HepG2 (cell line): ENCODE data around the gene SPOP. TPM values are rescaled to one million over a fixed set of nuclear protein-coding genes. Genes with fewer than 3 reads are reported as not detected.

Source experiments
- ARID5B ChIP-seq: IDR thresholded peaks from 2 replicates; pipeline ENCODE4 v1.4.0; 2020; ENCODE audit warnings: mild to moderate bottlenecking, missing genetic modification reagents
- ATF1 ChIP-seq: IDR thresholded peaks from 2 replicates; pipeline ENCODE4 v1.6.1; 2016; ENCODE audit warnings: mild to moderate bottlenecking, control low read depth
- ATM ChIP-seq: fragments of 450-650 bp; IDR thresholded peaks from 2 replicates; pipeline ENCODE4 v1.7.1; 2017; ENCODE audit warnings: mild to moderate bottlenecking, borderline replicate concordance
- BCL6 ChIP-seq: IDR thresholded peaks from 2 replicates; pipeline ENCODE4 v1.6.1; 2016; ENCODE audit warnings: missing genetic modification reagents, missing compliant biosample characterization
- CEBPG ChIP-seq: IDR thresholded peaks from 2 replicates; pipeline ENCODE4 v1.6.1; 2016
- HMG20A ChIP-seq: IDR thresholded peaks from 2 replicates; pipeline ENCODE4 v1.6.1; 2016; ENCODE audit warnings: borderline replicate concordance
- NFE2L1 ChIP-seq: sonication (generic); formaldehyde crosslinking; IDR thresholded peaks from 2 replicates; pipeline ENCODE4 v1.4.0; 2020; ENCODE audit warnings: missing genetic modification reagents, mild to moderate bottlenecking, borderline replicate concordance
- NKX3-1 ChIP-seq: sonication (generic); formaldehyde crosslinking; IDR thresholded peaks from 2 replicates; pipeline ENCODE4 v1.5.0; 2020; ENCODE audit warnings: missing genetic modification reagents
- NR2C2 ChIP-seq: sonication (generic); formaldehyde crosslinking; IDR thresholded peaks from 2 replicates; pipeline ENCODE4 v1.4.0; 2020; ENCODE audit warnings: missing genetic modification reagents, mild to moderate bottlenecking, moderate library complexity, borderline replicate concordance
- SOX13 ChIP-seq, 3 experiments: fragments of 450-650 bp in 1 of 3; sonication (generic) in 1 of 3; formaldehyde crosslinking in 1 of 3; IDR thresholded peaks in 2 of 3; conservative IDR thresholded peaks in 1 of 3; 2 replicates each; pipeline versions ENCODE4 v1.5.0 to v1.6.1; 2016 to 2020; ENCODE audit warnings: antibody characterized with exemption in 1 of 3, mild to moderate bottlenecking in 1 of 3, missing compliant biosample characterization in 1 of 3, missing genetic modification reagents in 1 of 3, moderate library complexity in 1 of 3
- SOX6 ChIP-seq, 2 experiments: fragments of 450-650 bp in 1 of 2; sonication (generic) in 1 of 2; formaldehyde crosslinking in 1 of 2; IDR thresholded peaks; 2 replicates each; pipeline versions ENCODE4 v1.4.0 to v1.6.1; 2017 to 2020; ENCODE audit warnings: antibody characterized with exemption in 1 of 2, mild to moderate bottlenecking in 1 of 2, missing genetic modification reagents in 1 of 2
- TEAD3 ChIP-seq: optimal IDR thresholded peaks from 2 replicates; pipeline ENCODE3; 2016; ENCODE audit warnings: borderline replicate concordance
- ZBTB34 ChIP-seq: sonication (generic); formaldehyde crosslinking; IDR thresholded peaks from 2 replicates; pipeline ENCODE4 v1.8.0; 2022; ENCODE audit warnings: mild to moderate bottlenecking, missing genetic modification reagents
- ZBTB7B ChIP-seq: sonication (generic); formaldehyde crosslinking; IDR thresholded peaks from 2 replicates; pipeline ENCODE4 v1.4.0; 2020; ENCODE audit warnings: missing genetic modification reagents
- ZNF282 ChIP-seq: fragments of 450-650 bp; IDR thresholded peaks from 2 replicates; pipeline ENCODE4 v1.6.1; 2018; ENCODE audit not compliant: partially characterized antibody
- ZNF331 ChIP-seq: sonication (generic); formaldehyde crosslinking; IDR thresholded peaks from 2 replicates; pipeline ENCODE4 v1.4.0; 2020; ENCODE audit warnings: missing genetic modification reagents
- ZNF644 ChIP-seq: IDR thresholded peaks from 2 replicates; pipeline ENCODE4 v1.6.1; 2016; ENCODE audit warnings: low read depth
- ZSCAN20 ChIP-seq: sonication (generic); formaldehyde crosslinking; IDR thresholded peaks from 2 replicates; pipeline ENCODE4 v1.4.0; 2020; ENCODE audit warnings: missing genetic modification reagents, mild to moderate bottlenecking, borderline replicate concordance
- polyA plus RNA-seq, 8 experiments: library from polyadenylated mRNA; depleted of rRNA in 3 of 8; stranded (reverse) in 7 of 8; unstranded in 1 of 8; fragments of >200 nt; fragmentation: Illumina TruSeq in 4 of 8; extraction: Trizol in 4 of 8; gene quantifications; 2 replicates each; pipeline versions ENCODE4 v1.2.1 to v1.2.3, GENCODE V29; 2011 to 2016; ENCODE audit warnings: low read depth in 4 of 8, missing spikeins in 1 of 8, mixed read lengths in 1 of 8; ENCODE audit not compliant: insufficient read depth in 1 of 8
- total RNA-seq, 5 experiments: library from RNA; depleted of rRNA; stranded (reverse); fragments of >200 nt; fragmentation: Illumina TruSeq; extraction: Trizol; gene quantifications; 2 replicates each; pipeline ENCODE4 v1.2.3, GENCODE V29; 2016; ENCODE audit warnings: low read depth in 1 of 5
- TF ChIP-seq, protein P1 (sequence below): sonication (generic); formaldehyde crosslinking; IDR thresholded peaks from 2 replicates; pipeline ENCODE4 v1.5.0; 2020; ENCODE audit warnings: missing genetic modification reagents, mild to moderate bottlenecking, borderline replicate concordance
- TF ChIP-seq, protein P2 (sequence below): sonication (generic); formaldehyde crosslinking; IDR thresholded peaks from 2 replicates; pipeline ENCODE4 v1.4.0; 2020; ENCODE audit warnings: mild to moderate bottlenecking, low read depth, missing genetic modification reagents
- TF ChIP-seq, protein P3 (sequence below): sonication (generic); formaldehyde crosslinking; IDR thresholded peaks from 2 replicates; pipeline ENCODE4 v1.4.0; 2020; ENCODE audit warnings: mild to moderate bottlenecking, missing genetic modification reagents

Gene SPOP
- total and polyA plus RNA-seq, 2 of the 13 experiments (the other 11 are each of a cell fraction or from before 2014, with no cell fraction given) = 52.8 to 60.8 TPM

GRCh38 chr17:49610883-49611584 lies 66.9 kb downstream of the SPOP start (continued):
- TF ChIP-seq ZNF644 (CRISPR knock-in tag) (peak; percentile 51; the same call in 1 of the 2 replicates), ZBTB34 (CRISPR knock-in tag) (peak; percentile 94; the same call in 1 of the 2 replicates), NKX3-1 (CRISPR knock-in tag) (no peak), ZBTB7B (CRISPR knock-in tag) (no peak), NR2C2 (CRISPR knock-in tag) (no peak), CEBPG (CRISPR knock-in tag) (peak; percentile 84), ZNF282 (no peak), ATF1 (no peak), TEAD3 (peak; percentile 46), ATM (no peak), ZNF331 (CRISPR knock-in tag) (peak; percentile 53; the same call in 1 of the 2 replicates), SOX6 (IDR thresholded peaks at IDR 0.05) (no peak), SOX6 (CRISPR knock-in tag; IDR thresholded peaks at IDR 0.05) (peak; percentile 49; the same call in 1 of the 2 replicates), HMG20A (CRISPR knock-in tag) (0 out of 2 replicates have a peak, but pooled peaks have one; percentile 22), ARID5B (CRISPR knock-in tag) (0 out of 2 replicates have a peak, but pooled peaks have one; percentile 16), BCL6 (CRISPR knock-in tag) (peak; percentile 36; the same call in 1 of the 2 replicates), ZSCAN20 (CRISPR knock-in tag) (no peak), NFE2L1 (CRISPR knock-in tag) (no peak), SOX13 (IDR thresholded peaks at IDR 0.05) (no peak), SOX13 (CRISPR knock-in tag; conservative IDR thresholded peaks at IDR 0.05 in 1 of 2, IDR thresholded peaks at IDR 0.05 in 1 of 2) (peak in 1 of 2 experiments; percentile 59; a peak in 2 of 4 replicates)
- TF ChIP-seq, protein P1, sequence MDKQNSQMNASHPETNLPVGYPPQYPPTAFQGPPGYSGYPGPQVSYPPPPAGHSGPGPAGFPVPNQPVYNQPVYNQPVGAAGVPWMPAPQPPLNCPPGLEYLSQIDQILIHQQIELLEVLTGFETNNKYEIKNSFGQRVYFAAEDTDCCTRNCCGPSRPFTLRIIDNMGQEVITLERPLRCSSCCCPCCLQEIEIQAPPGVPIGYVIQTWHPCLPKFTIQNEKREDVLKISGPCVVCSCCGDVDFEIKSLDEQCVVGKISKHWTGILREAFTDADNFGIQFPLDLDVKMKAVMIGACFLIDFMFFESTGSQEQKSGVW (CRISPR knock-in tag) = no peak
- TF ChIP-seq, protein P2, sequence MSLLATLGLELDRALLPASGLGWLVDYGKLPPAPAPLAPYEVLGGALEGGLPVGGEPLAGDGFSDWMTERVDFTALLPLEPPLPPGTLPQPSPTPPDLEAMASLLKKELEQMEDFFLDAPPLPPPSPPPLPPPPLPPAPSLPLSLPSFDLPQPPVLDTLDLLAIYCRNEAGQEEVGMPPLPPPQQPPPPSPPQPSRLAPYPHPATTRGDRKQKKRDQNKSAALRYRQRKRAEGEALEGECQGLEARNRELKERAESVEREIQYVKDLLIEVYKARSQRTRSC (CRISPR knock-in tag) = no peak
- TF ChIP-seq, protein P3, sequence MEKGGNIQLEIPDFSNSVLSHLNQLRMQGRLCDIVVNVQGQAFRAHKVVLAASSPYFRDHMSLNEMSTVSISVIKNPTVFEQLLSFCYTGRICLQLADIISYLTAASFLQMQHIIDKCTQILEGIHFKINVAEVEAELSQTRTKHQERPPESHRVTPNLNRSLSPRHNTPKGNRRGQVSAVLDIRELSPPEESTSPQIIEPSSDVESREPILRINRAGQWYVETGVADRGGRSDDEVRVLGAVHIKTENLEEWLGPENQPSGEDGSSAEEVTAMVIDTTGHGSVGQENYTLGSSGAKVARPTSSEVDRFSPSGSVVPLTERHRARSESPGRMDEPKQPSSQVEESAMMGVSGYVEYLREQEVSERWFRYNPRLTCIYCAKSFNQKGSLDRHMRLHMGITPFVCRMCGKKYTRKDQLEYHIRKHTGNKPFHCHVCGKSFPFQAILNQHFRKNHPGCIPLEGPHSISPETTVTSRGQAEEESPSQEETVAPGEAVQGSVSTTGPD (CRISPR knock-in tag) = peak; percentile 91
